SK-MEL-5 (cell line): ENCODE data around the gene TAF11L8. TPM values are rescaled to one million over a fixed set of nuclear protein-coding genes. Genes with fewer than 3 reads are reported as not detected.
"Not testable (repeated sequence)": the region's sequence is repeated elsewhere in the genome, so short reads cannot be mapped to it uniquely, and the experiment has no call there.

Experiments used
- DNase-seq: peaks from one replicate; pipeline ENCODE4 v3.0.0-alpha.2; 2016; ENCODE audit warnings: low read depth, low spot score
- in situ Hi-C: cut with HindIII; loops from 2 replicates; pipeline ENCODE4 v1.10.0; 2016; ENCODE audit warnings: low sequenced_read_pairs, high pct_unique_total_duplicates, low pct_unique_long_range_greater_than_20kb
- polyA plus RNA-seq, 2 experiments: library from polyadenylated mRNA; depleted of rRNA; stranded (reverse); fragments of >200 nt; gene quantifications; 2 replicates each; pipeline ENCODE4 v1.2.3, GENCODE V29; 2015
- small RNA-seq, 2 experiments: library from RNA; depleted of rRNA; stranded (forward); fragments of <200 nt; gene quantifications; one replicate each; pipeline ENCODE3, GENCODE V24; 2014
- total RNA-seq: library from RNA; depleted of rRNA; stranded (reverse); fragments of >200 nt; shearing (Covaris generic); gene quantifications from 2 replicates; pipeline ENCODE4 v1.2.3, GENCODE V29; 2014; rRNA removed

The TAF11L8 gene
- not detected in 2 replicates for total RNA-seq
- not detected in 2 replicates for polyA plus RNA-seq (2015; cell fraction: cytosol; rRNA removed)
- polyA plus RNA-seq (2015; cell fraction: nucleus; rRNA removed), result not detected in 2 replicates

DNA sequence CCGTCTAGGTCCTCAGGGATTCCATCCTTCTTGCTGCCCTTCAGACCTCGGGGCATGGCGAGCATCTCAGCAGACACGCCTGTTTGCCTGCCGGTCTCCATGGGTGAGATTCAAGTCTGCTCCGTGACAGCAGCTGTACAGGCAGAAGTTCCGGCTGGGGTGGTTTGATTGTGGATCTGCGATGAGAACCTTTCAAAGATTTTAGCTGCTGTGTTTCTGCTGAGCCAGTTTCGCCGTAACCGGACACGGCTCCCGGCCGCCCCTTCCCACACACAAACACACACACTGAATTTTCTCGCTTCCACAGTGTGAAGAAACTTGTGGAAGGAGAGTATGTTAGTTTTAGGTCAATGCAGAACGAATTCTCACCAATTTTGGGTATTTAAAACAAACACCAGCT lies at the start of gene TAF11L8:
TAF11L8 (minus strand) TSS at position 101 of the 400 bp plus-strand sequence.
- in situ Hi-C loops, DNase-seq: not testable (repeated sequence)

DNA sequence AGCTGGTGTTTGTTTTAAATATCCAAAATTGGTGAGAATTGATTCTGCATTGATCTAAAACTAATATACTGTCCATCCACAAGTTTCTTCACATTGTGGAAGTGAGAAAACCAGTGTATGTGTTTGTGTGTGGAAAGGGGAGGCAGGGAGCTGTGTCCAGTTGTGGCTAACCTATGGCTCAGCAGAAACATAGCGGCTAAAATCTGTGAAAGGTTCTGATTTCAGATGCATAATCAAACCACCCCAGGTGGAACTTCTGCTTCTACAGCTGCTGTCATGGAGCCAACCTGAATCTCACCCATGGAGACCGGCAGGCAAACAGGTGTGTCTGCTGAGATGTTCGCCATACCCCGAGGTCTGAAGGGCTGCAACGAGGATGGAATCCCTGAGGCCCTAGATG lies 43.4 kb upstream of the TAF11L8 start, which contains the start of gene TAF11L14:
TAF11L14 (plus strand) TSS at position 301 of the 400 bp plus-strand sequence.
- no peak for DNase-seq
- in situ Hi-C loops, result no loop called here

DNA sequence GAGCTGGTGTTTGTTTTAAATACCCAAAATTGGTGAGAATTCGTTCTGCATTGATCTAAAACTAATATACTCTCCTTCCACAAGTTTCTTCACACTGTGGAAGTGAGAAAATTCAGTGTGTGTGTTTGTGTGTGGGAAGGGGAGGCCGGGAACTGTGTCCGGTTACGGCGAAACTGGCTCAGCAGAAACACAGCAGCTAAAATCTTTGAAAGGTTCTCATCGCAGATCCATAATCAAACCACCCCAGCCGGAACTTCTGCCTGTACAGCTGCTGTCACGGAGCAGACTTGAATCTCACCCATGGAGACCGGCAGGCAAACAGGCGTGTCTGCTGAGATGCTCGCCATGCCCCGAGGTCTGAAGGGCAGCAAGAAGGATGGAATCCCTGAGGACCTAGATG lies 41.0 kb upstream of the TAF11L8 start, which contains the start of gene TAF11L13:
TAF11L13 (plus strand) TSS at position 301 of the 400 bp plus-strand sequence.
- in situ Hi-C loops, DNase-seq: not testable (repeated sequence)

DNA sequence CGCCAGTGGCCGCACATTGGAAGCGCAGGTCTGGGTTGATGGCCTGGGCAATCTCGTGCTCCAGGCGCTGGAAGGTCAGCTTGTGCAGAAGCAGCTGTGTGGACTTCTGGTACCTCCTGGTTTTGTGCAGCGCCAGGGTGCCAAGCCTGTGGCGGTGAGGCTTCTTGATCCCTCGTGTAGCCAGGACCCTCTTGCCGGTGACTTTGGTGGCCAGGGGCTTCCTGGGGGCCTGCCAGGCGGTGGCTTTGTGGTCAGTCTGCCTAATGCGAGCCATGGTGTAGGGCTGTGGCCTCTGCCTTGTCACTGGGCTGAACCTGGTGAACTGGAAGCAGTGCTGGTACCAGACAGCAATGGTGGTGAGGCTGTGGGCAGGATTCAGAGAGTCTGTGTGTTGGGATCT lies 34.9 kb upstream of the TAF11L8 start:
- in situ Hi-C loops, result no loop called here

GRCh38 chr5:17620627-17621026 lies 29.9 kb upstream of the TAF11L8 start:
- DNase-seq, result peak; percentile 21
- in situ Hi-C loops, result no loop called here

More for the DNA sequence above, 34.9 kb upstream of the TAF11L8 start:
- no peak for DNase-seq

GRCh38 chr5:17619354-17619753 lies 28.6 kb upstream of the TAF11L8 start:
- DNase-seq, result no peak
- in situ Hi-C loops, result no loop called here

DNA sequence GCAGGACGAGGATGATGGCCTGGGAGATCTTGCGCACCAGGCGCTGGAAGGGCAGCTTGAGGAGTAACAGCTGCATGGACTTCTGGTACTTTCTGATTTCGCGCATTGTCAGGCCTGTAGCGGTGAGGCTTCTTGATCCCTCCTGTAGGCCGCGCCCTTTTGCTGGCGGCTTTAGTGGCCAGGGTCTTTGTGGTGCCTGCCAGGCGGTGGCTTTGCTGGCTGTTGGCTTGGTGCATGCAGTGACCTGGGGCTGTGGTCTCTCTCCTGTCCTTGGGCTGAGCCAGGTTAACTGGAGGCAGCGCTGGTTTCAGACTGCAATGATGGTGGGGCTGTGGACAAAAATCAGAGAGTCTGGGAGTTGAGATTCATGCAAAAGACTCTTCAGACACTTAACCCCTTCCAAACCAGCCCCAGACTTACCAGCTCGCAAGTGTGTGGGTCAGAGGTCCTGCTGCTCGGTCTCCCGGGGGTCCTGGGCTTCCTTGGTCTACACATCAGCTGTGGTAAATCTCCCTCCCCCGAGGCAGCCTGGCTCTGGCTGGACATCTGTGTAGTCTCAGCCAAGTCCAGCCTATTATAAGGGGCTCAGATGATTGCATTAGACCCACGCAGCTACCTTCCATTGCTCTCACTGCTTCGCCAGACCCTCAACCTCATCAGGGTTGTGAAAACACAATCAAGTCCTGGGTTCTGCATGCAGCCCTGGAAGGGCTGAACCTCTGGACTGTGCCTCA lies 24.3 kb upstream of the TAF11L8 start:
- in situ Hi-C loops, result no loop called here
- DNase-seq, result no peak

GRCh38 chr5:17610092-17610491 lies 19.3 kb upstream of the TAF11L8 start, which contains the start of gene TAF11L12:
Gene TAF11L12 (plus strand): TSS chr5:17610392.
- in situ Hi-C loops, DNase-seq: not testable (repeated sequence)

GRCh38 chr5:17607461-17607860 lies 16.7 kb upstream of the TAF11L8 start:
- in situ Hi-C loops, DNase-seq: not testable (repeated sequence)

DNA sequence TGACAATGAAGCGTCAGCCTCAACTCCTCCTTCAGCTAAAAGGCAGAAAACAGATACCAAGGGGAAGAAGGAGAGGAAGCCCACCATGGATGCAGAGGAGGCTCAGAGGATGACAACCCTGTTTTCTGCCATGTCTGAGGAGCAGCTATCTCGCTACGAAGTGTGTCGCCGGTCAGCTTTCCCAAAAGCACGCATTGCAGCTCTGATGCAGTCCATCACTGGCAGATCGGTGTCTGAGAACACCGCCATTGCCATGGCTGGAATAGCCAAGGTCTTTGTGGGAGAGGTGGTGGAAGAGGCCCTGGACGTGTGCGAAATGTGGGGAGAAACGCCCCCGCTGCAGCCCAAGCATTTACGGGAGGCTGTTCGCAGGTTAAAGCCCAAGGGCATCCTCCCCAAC lies 14.2 kb upstream of the TAF11L8 start:
- in situ Hi-C loops, result no loop called here
- no peak for DNase-seq

GRCh38 chr5:17603880-17604279 lies 13.1 kb upstream of the TAF11L8 start, which contains the start of gene TAF11L11:
Gene TAF11L11 (plus strand): TSS chr5:17604183.
- DNase-seq, in situ Hi-C loops: not testable (repeated sequence)

DNA sequence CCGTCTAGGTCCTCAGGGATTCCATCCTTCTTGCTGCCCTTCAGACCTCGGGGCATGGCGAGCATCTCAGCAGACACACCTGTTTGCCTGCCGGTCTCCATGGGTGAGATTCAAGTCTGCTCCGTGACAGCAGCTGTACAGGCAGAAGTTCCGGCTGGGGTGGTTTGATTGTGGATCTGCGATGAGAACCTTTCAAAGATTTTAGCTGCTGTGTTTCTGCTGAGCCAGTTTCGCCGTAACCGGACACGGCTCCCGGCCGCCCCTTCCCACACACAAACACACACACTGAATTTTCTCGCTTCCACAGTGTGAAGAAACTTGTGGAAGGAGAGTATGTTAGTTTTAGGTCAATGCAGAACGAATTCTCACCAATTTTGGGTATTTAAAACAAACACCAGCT lies 7.0 kb upstream of the TAF11L8 start, which contains the start of gene TAF11L10:
TAF11L10 (minus strand) TSS at position 101 of the 400 bp plus-strand sequence.
- in situ Hi-C loops, DNase-seq: not testable (repeated sequence)

DNA sequence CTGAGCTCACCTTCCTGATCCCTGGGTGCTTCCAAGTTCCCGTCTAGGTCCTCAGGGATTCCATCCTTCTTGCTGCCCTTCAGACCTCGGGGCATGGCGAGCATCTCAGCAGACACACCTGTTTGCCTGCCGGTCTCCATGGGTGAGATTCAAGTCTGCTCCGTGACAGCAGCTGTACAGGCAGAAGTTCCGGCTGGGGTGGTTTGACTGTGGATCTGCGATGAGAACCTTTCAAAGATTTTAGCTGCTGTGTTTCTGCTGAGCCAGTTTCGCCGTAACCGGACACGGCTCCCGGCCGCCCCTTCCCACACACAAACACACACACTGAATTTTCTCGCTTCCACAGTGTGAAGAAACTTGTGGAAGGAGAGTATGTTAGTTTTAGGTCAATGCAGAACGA lies 3.5 kb upstream of the TAF11L8 start, which contains the start of gene TAF11L9:
TAF11L9 (minus strand) TSS at position 140 of the 400 bp plus-strand sequence.
- DNase-seq, in situ Hi-C loops: not testable (repeated sequence)

- in situ Hi-C loops, DNase-seq: not testable (repeated sequence)
Observed at GRCh38 chr5:17585658-17586057, 5.1 kb downstream of the TAF11L8 start, which contains the start of gene TAF11L7. Gene TAF11L7 (minus strand): TSS chr5:17585758.

Small RNA genes within 50 kb of the gene (small RNA-seq; reads per million reads assigned to genes)
- 0 reads per million in 2 experiments for gene AC233724.3
- gene AC233724.6, result 0 reads per million in 2 experiments
- gene AC233724.7, result 0 reads per million in 2 experiments

Other genes with a start within 250 kb of the TAF11L8 start
- not detected in 2 replicates for gene TAF11L2, start 92.7 kb downstream of the TAF11L8 start, total RNA-seq
- gene TAF11L3, start 72.6 kb downstream of the TAF11L8 start, total RNA-seq, result not detected in 2 replicates
- not detected in 2 replicates for gene TAF11L4, start 69.2 kb downstream of the TAF11L8 start, total RNA-seq
- gene TAF11L5, start 65.7 kb downstream of the TAF11L8 start, total RNA-seq, result not detected in 2 replicates
- not detected in 2 replicates for gene TAF11L6, start 62.3 kb downstream of the TAF11L8 start, total RNA-seq
- not detected in 2 replicates for gene TAF11L7, start 5.2 kb downstream of the TAF11L8 start, total RNA-seq
- gene TAF11L9, start 3.4 kb upstream of the TAF11L8 start, total RNA-seq, result not detected in 2 replicates
- gene TAF11L10, start 6.9 kb upstream of the TAF11L8 start, total RNA-seq, result not detected in 2 replicates
- not detected in 2 replicates for gene TAF11L11, start 13.2 kb upstream of the TAF11L8 start, total RNA-seq
- gene TAF11L12, start 19.4 kb upstream of the TAF11L8 start, total RNA-seq, result not detected in 2 replicates
- not detected in 2 replicates for gene TAF11L13, start 41.1 kb upstream of the TAF11L8 start, total RNA-seq
- gene TAF11L14, start 43.5 kb upstream of the TAF11L8 start, total RNA-seq, result not detected in 2 replicates